HepG2 (cell line): ENCODE data around the gene CACNA1C. TPM values are rescaled to one million over a fixed set of nuclear protein-coding genes. Genes with fewer than 3 reads are reported as not detected.

ENCODE experiments used
- ATAC-seq: fragments of 200-7000 bp; cut with Tn5 transposase; 3 replicates; pipeline ENCODE4 v1.9.1; 2020; ENCODE audit warnings: mild to moderate bottlenecking, moderate library complexity
- BruUV-seq: library from RNA; stranded (reverse); fragments of 400-500 nt; replicated peaks from 2 replicates; lab custom pipeline; 2021; lab: Mats Ljungman, UMichigan
- CTCF ChIA-PET: fragments of 300-600 bp; formaldehyde crosslinking; extraction: SDS; loops from one replicate; lab custom pipeline; 2021; ENCODE audit warnings: low total read pairs, inconsistent platforms, low intra/inter-chr PET ratio; lab: Yijun Ruan, JAX
- POLR2A ChIA-PET: fragments of 350-600 bp; sonication (Branson Sonifier 250); formaldehyde crosslinking; loops from one replicate; lab custom pipeline; 2020; ENCODE audit warnings: antibody characterized with exemption, inconsistent platforms; lab: Yijun Ruan, JAX
- DNase-seq: peaks from one replicate; pipeline ENCODE4 v3.0.0-alpha.2; 2015; ENCODE audit warnings: low spot score
- FAIRE-seq: peaks from 3 replicates; lab custom pipeline; 2011; peaks lifted over from hg19 to GRCh38; lab: Jason Lieb, UNC
- H2AFZ ChIP-seq: one replicate; pipeline ENCODE4 v1.6.1; 2011; ENCODE audit warnings: low read length, inconsistent platforms
- H3K27ac ChIP-seq: fragments of 300-600 bp; 3 replicates; pipeline ENCODE4 v1.8.0; 2011; ENCODE audit warnings: mixed run types, mild to moderate bottlenecking, mixed read lengths, low read length, inconsistent platforms; ENCODE audit not compliant: insufficient read depth; ENCODE audit errors: extremely low read length
- H3K27me3 ChIP-seq, 2 experiments: fragments of 200-600 bp in 1 of 2; 2 replicates in 1 of 2; 3 replicates in 1 of 2; pipeline versions ENCODE4 v1.6.0 to v1.8.0; 2011; ENCODE audit warnings: low read length in 2 of 2, mild to moderate bottlenecking in 2 of 2, moderate library complexity in 2 of 2, inconsistent platforms in 1 of 2; ENCODE audit not compliant: insufficient read depth in 2 of 2, control insufficient read depth in 1 of 2
- H3K36me3 ChIP-seq, 2 experiments: fragments of 200-600 bp in 1 of 2; replicated peaks in 1 of 2; 2 replicates in 1 of 2; 3 replicates in 1 of 2; pipeline versions ENCODE4 v1.5.1 to v1.8.0; 2011; ENCODE audit warnings: low read length in 2 of 2, inconsistent platforms in 1 of 2; ENCODE audit not compliant: insufficient read depth in 2 of 2, control insufficient read depth in 1 of 2
- H3K4me1 ChIP-seq: 2 replicates; pipeline ENCODE4 v1.5.1; 2012; ENCODE audit warnings: low read length, inconsistent platforms; ENCODE audit not compliant: insufficient read depth
- H3K4me2 ChIP-seq: 2 replicates; pipeline ENCODE4 v1.6.0; 2011; ENCODE audit warnings: low read depth, low read length, inconsistent platforms
- H3K4me3 ChIP-seq, 3 experiments: fragments of 200-600 bp in 1 of 3; sonication (generic), shearing (Covaris generic) in 1 of 3; replicated peaks in 1 of 3; 2 replicates each; pipeline ENCODE4 v1.5.1; 2011 to 2016; ENCODE audit warnings: low read length in 3 of 3, inconsistent platforms in 2 of 3, low read depth in 2 of 3, mild to moderate bottlenecking in 2 of 3, control low read depth in 1 of 3, mixed read lengths in 1 of 3; ENCODE audit not compliant: insufficient read depth in 1 of 3
- H3K79me2 ChIP-seq: one replicate; pipeline ENCODE4 v1.6.1; 2011; ENCODE audit warnings: low read length, inconsistent platforms; ENCODE audit not compliant: insufficient read depth
- H3K9ac ChIP-seq: 2 replicates; pipeline ENCODE4 v1.6.0; 2011; ENCODE audit warnings: mild to moderate bottlenecking, low read depth, low read length, inconsistent platforms; ENCODE audit not compliant: insufficient read depth
- H3K9me3 ChIP-seq: 2 replicates; pipeline ENCODE4 v1.5.1; 2012; ENCODE audit warnings: mild to moderate bottlenecking, low read length
- H4K20me1 ChIP-seq: 2 replicates; pipeline ENCODE4 v1.6.0; 2011; ENCODE audit warnings: inconsistent platforms, mild to moderate bottlenecking, low read length, moderate library complexity; ENCODE audit not compliant: insufficient read depth
- CCAR2 ChIP-seq: fragments of 200-400 bp; formaldehyde crosslinking; optimal IDR thresholded peaks from 2 replicates; pipeline ENCODE3; 2018; ENCODE audit warnings: low read depth, mild to moderate bottlenecking, low read length, moderate library complexity
- ZBTB1 ChIP-seq: sonication (generic); formaldehyde crosslinking; IDR thresholded peaks from 2 replicates; pipeline ENCODE4 v1.4.0; 2020; ENCODE audit warnings: missing genetic modification reagents, borderline replicate concordance
- ZC3H4 ChIP-seq: sonication (generic); formaldehyde crosslinking; IDR thresholded peaks from 2 replicates; pipeline ENCODE4 v1.4.0; 2020; ENCODE audit warnings: missing genetic modification reagents, borderline replicate concordance
- ZNF121 ChIP-seq: sonication (generic); formaldehyde crosslinking; IDR thresholded peaks from 2 replicates; pipeline ENCODE4 v1.5.0; 2020; ENCODE audit warnings: mild to moderate bottlenecking, missing genetic modification reagents
- ZNF710 ChIP-seq: sonication (generic); formaldehyde crosslinking; IDR thresholded peaks from 2 replicates; pipeline ENCODE4 v1.5.0; 2020; ENCODE audit warnings: mild to moderate bottlenecking, missing genetic modification reagents, borderline replicate concordance
- ZNF790 ChIP-seq: sonication (generic); formaldehyde crosslinking; IDR thresholded peaks from 2 replicates; pipeline ENCODE4 v1.8.0; 2022; ENCODE audit warnings: missing genetic modification reagents, mild to moderate bottlenecking, borderline replicate concordance
- WGBS: methylation state at CpG from one replicate; pipeline ENCODE4 v1.1.6; 2017; ENCODE audit warnings: low lambda C conversion rate; 5-methylcytosine and 5-hydroxymethylcytosine counted together
- in situ Hi-C: cut with HindIII; loops from 2 replicates; pipeline ENCODE4 v1.10.0; 2017; ENCODE audit warnings: low pct_unique_long_range_greater_than_20kb; ENCODE audit not compliant: extremely low pct_ligation_motif_present
- intact Hi-C: fragments of 100-400 bp; cut with micrococcal nuclease; formaldehyde crosslinking; loops from one replicate; pipeline ENCODE4 v1.10.0; 2022; ENCODE audit not compliant: unreplicated experiment
- polyA plus RNA-seq, 8 experiments: library from polyadenylated mRNA; depleted of rRNA in 3 of 8; stranded (reverse) in 7 of 8; unstranded in 1 of 8; fragments of >200 nt; fragmentation: Illumina TruSeq in 4 of 8; extraction: Trizol in 4 of 8; gene quantifications; 2 replicates each; pipeline versions ENCODE4 v1.2.1 to v1.2.3, GENCODE V29; 2011 to 2016; ENCODE audit warnings: low read depth in 4 of 8, missing spikeins in 1 of 8, mixed read lengths in 1 of 8; ENCODE audit not compliant: insufficient read depth in 1 of 8
- total RNA-seq, 5 experiments: library from RNA; depleted of rRNA; stranded (reverse); fragments of >200 nt; fragmentation: Illumina TruSeq; extraction: Trizol; gene quantifications; 2 replicates each; pipeline ENCODE4 v1.2.3, GENCODE V29; 2016; ENCODE audit warnings: low read depth in 1 of 5

The CACNA1C gene
- total and polyA plus RNA-seq, 2 of the 13 experiments (the other 11 are each of a cell fraction or from before 2014, with no cell fraction given), result not detected

- no peaks in the 10 kb centered on the region for H4K20me1 ChIP-seq
- no peaks in the 10 kb centered on the region for H3K9me3 ChIP-seq
- H2AFZ ChIP-seq, result no peak overlapping the region
- no peak for TF ChIP-seq ZNF790 (CRISPR knock-in tag)
- TF ChIP-seq ZNF121, result no peak
- TF ChIP-seq ZNF710 (CRISPR knock-in tag), result no peak
- no peak for TF ChIP-seq CCAR2
- TF ChIP-seq ZC3H4 (CRISPR knock-in tag), result no peak
- TF ChIP-seq ZBTB1 (CRISPR knock-in tag), result no peak
- TF ChIP-seq, all 625 proteins: peak for 0
- CTCF ChIA-PET, result no interaction called here
- Histone ChIP-seq H3K36me3 (no peaks in the 10 kb centered on the region), H3K4me1 (no peaks in the 10 kb centered on the region), H3K4me2 (no peak overlapping the region), H3K4me3 (no peak overlapping the region), H3K27me3 (peaks cover 19 to 85% of the 10 kb centered on the region in 2 experiments), H3K79me2 (no peaks in the 10 kb centered on the region), H3K9ac (no peak overlapping the region), H3K27ac (no peak overlapping the region)
- POLR2A ChIA-PET, result no interaction called here
- BruUV-seq, result no TSS peak
- ATAC-seq (no peak), FAIRE-seq (no peak), DNase-seq (no peak)
- 0% methylated on average over 5 of the region's 5 CpGs for WGBS
- intact Hi-C loops, result no loop called here
- in situ Hi-C loops, result no loop called here
Observed at GRCh38 chr12:2629051-2629450, 576.3 kb downstream of the CACNA1C start.
